ENCODE data around the gene NKX2-1.

DNA sequence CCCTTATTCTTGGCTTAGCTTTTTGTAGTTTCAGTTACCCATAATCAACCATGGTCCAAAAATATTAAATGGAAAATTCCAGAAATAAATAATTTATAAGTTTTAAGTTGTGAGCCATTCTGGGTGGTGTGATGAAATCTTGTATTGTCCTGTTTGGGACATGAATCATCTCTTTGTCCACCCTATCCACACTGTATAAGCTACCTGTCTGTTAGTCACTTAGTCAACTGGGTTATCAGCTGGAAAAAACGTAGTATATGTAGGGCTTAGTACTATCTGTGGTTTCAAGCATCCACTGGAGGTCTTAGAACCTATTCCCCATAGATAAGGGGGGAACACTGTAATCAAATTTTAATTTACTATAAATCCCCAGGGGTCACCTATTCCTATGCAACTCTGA is 52.7 kb downstream of the NKX2-1 start:
- TF ChIP-seq, protein P1, sequence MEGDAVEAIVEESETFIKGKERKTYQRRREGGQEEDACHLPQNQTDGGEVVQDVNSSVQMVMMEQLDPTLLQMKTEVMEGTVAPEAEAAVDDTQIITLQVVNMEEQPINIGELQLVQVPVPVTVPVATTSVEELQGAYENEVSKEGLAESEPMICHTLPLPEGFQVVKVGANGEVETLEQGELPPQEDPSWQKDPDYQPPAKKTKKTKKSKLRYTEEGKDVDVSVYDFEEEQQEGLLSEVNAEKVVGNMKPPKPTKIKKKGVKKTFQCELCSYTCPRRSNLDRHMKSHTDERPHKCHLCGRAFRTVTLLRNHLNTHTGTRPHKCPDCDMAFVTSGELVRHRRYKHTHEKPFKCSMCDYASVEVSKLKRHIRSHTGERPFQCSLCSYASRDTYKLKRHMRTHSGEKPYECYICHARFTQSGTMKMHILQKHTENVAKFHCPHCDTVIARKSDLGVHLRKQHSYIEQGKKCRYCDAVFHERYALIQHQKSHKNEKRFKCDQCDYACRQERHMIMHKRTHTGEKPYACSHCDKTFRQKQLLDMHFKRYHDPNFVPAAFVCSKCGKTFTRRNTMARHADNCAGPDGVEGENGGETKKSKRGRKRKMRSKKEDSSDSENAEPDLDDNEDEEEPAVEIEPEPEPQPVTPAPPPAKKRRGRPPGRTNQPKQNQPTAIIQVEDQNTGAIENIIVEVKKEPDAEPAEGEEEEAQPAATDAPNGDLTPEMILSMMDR (IDR thresholded peaks at IDR 0.05) = no peak
- TF ChIP-seq POLR2A (IDR thresholded peaks at IDR 0.05) = no peak

Data from right lobe of liver (tissue), 4 donors.